K562 (cell line): ENCODE results near the gene CUL1. TPM values are rescaled to one million over a fixed set of nuclear protein-coding genes. Genes with fewer than 3 reads are reported as not detected.

ENCODE experiments used
- ARID3A ChIP-seq: IDR thresholded peaks from 2 replicates; pipeline ENCODE4 v1.6.1; 2012; ENCODE audit warnings: low read depth, low read length, improper control_type of control experiment, borderline replicate concordance
- ELF1 ChIP-seq: fragments of 200-800 bp; sonication (Bioruptor generic); IDR thresholded peaks from 2 replicates; pipeline ENCODE4 v1.6.1; 2016; ENCODE audit warnings: missing genetic modification characterization, missing compliant biosample characterization
- TCF7 ChIP-seq: sonication (generic); IDR thresholded peaks from 2 replicates; pipeline ENCODE4 v1.6.1; 2016; ENCODE audit warnings: antibody characterized with exemption, borderline replicate concordance
- ZNF407 ChIP-seq: fragments of 450-650 bp; IDR thresholded peaks from 2 replicates; pipeline ENCODE4 v1.6.1; 2016; ENCODE audit warnings: low read depth
- ZNF512 ChIP-seq: IDR thresholded peaks from 2 replicates; pipeline ENCODE4 v1.6.1; 2016; ENCODE audit warnings: missing genetic modification characterization, missing compliant biosample characterization
- polyA plus RNA-seq, 8 experiments: library from polyadenylated mRNA; depleted of rRNA in 4 of 8; stranded (reverse) in 5 of 8; unstranded in 3 of 8; fragments of >200 nt; fragmentation: Nextera tagmentation in 2 of 8; fragmentation: Illumina TruSeq in 1 of 8; extraction: Ambion mirVana in 2 of 8; extraction: Trizol in 1 of 8; gene quantifications; 2 replicates each; pipeline versions ENCODE4 v1.2.1 to v1.2.3, GENCODE V29; 2011 to 2014; ENCODE audit warnings: inconsistent platforms in 1 of 8, missing spikeins in 1 of 8
- total RNA-seq, 7 experiments: library from RNA; depleted of rRNA in 6 of 7; stranded (reverse); fragments of >200 nt in 6 of 7; fragmentation: Illumina TruSeq in 2 of 7; extraction: Trizol in 2 of 7; gene quantifications; 2 replicates each; pipeline versions ENCODE4 v1.2.1 to v1.2.3, GENCODE V29; 2011 to 2021; ENCODE audit warnings: low replicate concordance in 1 of 7

CUL1 gene
- total and polyA plus RNA-seq, 9 of the 15 experiments (the other 6 are each of a cell fraction or from before 2014, with no cell fraction given): 31.5 to 107 (median 96.5) TPM

- TF ChIP-seq ARID3A: no peak
- TF ChIP-seq TCF7: no peak
- peak; percentile 12; the same call in 1 of the 2 replicates for TF ChIP-seq ZNF407
- TF ChIP-seq ZNF512 (tag): peak; percentile 10; the same call in 1 of the 2 replicates
- TF ChIP-seq ELF1 (tag): 0 out of 2 replicates have a peak, but pooled peaks have one; percentile 7
Observed at GRCh38 chr7:148696787-148697186, 1.9 kb upstream of the CUL1 start (continued).
